H1 (cell line): ENCODE measurements around the gene KCNMA1. TPM values are rescaled to one million over a fixed set of nuclear protein-coding genes. Genes with fewer than 3 reads are reported as not detected.

Source experiments
- CTCF ChIA-PET: fragments of 300-600 bp; sonication (Branson Sonifier 250); formaldehyde crosslinking; loops from one replicate; lab custom pipeline; 2021; ENCODE audit not compliant: partially characterized antibody; lab: Charles Lee
- POLR2A ChIA-PET: fragments of 300-600 bp; sonication (Branson Sonifier 250); formaldehyde crosslinking; loops from one replicate; lab custom pipeline; 2021; ENCODE audit warnings: inconsistent platforms; ENCODE audit not compliant: partially characterized antibody; lab: Charles Lee
- DNase-seq, 2 experiments: peaks; one replicate each; pipeline versions ENCODE4 v3.0.0 to v3.0.0-alpha.2; 2010 to 2022; ENCODE audit warnings: low spot score in 2 of 2, low read depth in 1 of 2, mixed read lengths in 1 of 2
- FAIRE-seq: peaks from 2 replicates; lab custom pipeline; 2011; peaks lifted over from hg19 to GRCh38; lab: Jason Lieb, UNC
- H2AFZ ChIP-seq: 2 replicates; pipeline ENCODE4 v1.8.1; 2012; ENCODE audit warnings: low read length, inconsistent platforms
- H2AK5ac ChIP-seq: 2 replicates; pipeline ENCODE4 v1.6.1; 2013; ENCODE audit warnings: low read depth, low read length
- H2BK120ac ChIP-seq: replicated peaks from 2 replicates; pipeline ENCODE3; 2013; ENCODE audit warnings: low read depth, low read length, inconsistent platforms
- H2BK12ac ChIP-seq: 2 replicates; pipeline ENCODE4 v1.6.1; 2013; ENCODE audit warnings: low read depth, low read length
- H2BK15ac ChIP-seq: 2 replicates; pipeline ENCODE4 v1.6.1; 2013; ENCODE audit warnings: low read length
- H2BK20ac ChIP-seq: 2 replicates; pipeline ENCODE4 v1.6.1; 2013; ENCODE audit warnings: low read length
- H2BK5ac ChIP-seq: 2 replicates; pipeline ENCODE4 v1.6.1; 2013; ENCODE audit warnings: low read depth, low read length
- H3K14ac ChIP-seq: 2 replicates; pipeline ENCODE4 v1.6.1; 2013; ENCODE audit warnings: inconsistent platforms; ENCODE audit not compliant: insufficient read length
- H3K18ac ChIP-seq: 2 replicates; pipeline ENCODE4 v1.6.1; 2013; ENCODE audit warnings: low read length; ENCODE audit errors: extremely low read depth
- H3K23ac ChIP-seq: 2 replicates; pipeline ENCODE4 v1.6.1; 2013; ENCODE audit warnings: inconsistent platforms; ENCODE audit not compliant: insufficient read length
- H3K23me2 ChIP-seq: 2 replicates; pipeline ENCODE4 v1.6.1; 2013; ENCODE audit warnings: low read depth, low read length
- H3K27ac ChIP-seq: 2 replicates; pipeline ENCODE4 v1.6.1; 2011; ENCODE audit warnings: low read depth, low read length, inconsistent platforms
- H3K27me3 ChIP-seq, 4 experiments: replicated peaks in 1 of 4; 1 replicate in 1 of 4; 2 replicates in 3 of 4; pipeline versions ENCODE4 v1.6.1 to v1.8.1; 2011 to 2013; ENCODE audit warnings: low read length in 3 of 4, mild to moderate bottlenecking in 3 of 4, inconsistent platforms in 2 of 4, mixed read lengths in 2 of 4, moderate library complexity in 1 of 4; ENCODE audit not compliant: control insufficient read depth in 3 of 4, insufficient read depth in 3 of 4; ENCODE audit errors: extremely low read depth in 1 of 4
- H3K36me3 ChIP-seq, 4 experiments: 2 replicates each; pipeline versions ENCODE4 v1.6.1 to v1.8.1; 2011 to 2013; ENCODE audit warnings: mild to moderate bottlenecking in 4 of 4, low read length in 3 of 4, moderate library complexity in 2 of 4, control low read depth in 1 of 4, inconsistent platforms in 1 of 4; ENCODE audit not compliant: insufficient read depth in 4 of 4, control insufficient read depth in 2 of 4
- H3K4ac ChIP-seq: replicated peaks from 2 replicates; pipeline ENCODE3; 2013; ENCODE audit warnings: low read length, low read depth, mixed read lengths, inconsistent platforms; ENCODE audit not compliant: insufficient read length
- H3K4me1 ChIP-seq, 4 experiments: replicated peaks in 1 of 4; 1 replicate in 1 of 4; 2 replicates in 3 of 4; pipeline versions ENCODE4 v1.6.1 to v1.8.1; 2011 to 2013; ENCODE audit warnings: low read length in 3 of 4, inconsistent platforms in 2 of 4, mixed read lengths in 1 of 4; ENCODE audit not compliant: insufficient read depth in 4 of 4, control insufficient read depth in 3 of 4
- H3K4me2 ChIP-seq, 2 experiments: 2 replicates each; pipeline versions ENCODE4 v1.6.1 to v1.8.1; 2011 to 2013; ENCODE audit warnings: low read depth in 2 of 2, low read length in 2 of 2, control low read depth in 1 of 2, inconsistent platforms in 1 of 2, mild to moderate bottlenecking in 1 of 2; ENCODE audit not compliant: insufficient read depth in 1 of 2
- H3K4me3 ChIP-seq, 4 experiments: fragments of 200-600, 300-600 bp in 1 of 4; sonication (generic), shearing (Covaris generic), sonication (Bioruptor Twin) in 1 of 4; 2 replicates each; pipeline versions ENCODE4 v1.5.1 to v1.8.1; 2011 to 2016; ENCODE audit warnings: low read length in 4 of 4, low read depth in 3 of 4, control low read depth in 2 of 4, inconsistent platforms in 2 of 4, mild to moderate bottlenecking in 2 of 4, mixed read lengths in 1 of 4, moderate library complexity in 1 of 4; ENCODE audit not compliant: insufficient read depth in 2 of 4; ENCODE audit errors: extremely low read depth in 1 of 4
- H3K56ac ChIP-seq: replicated peaks from 2 replicates; pipeline ENCODE3; 2013; ENCODE audit warnings: low read depth, mild to moderate bottlenecking, mixed read lengths, low read length, inconsistent platforms; ENCODE audit not compliant: insufficient read length
- H3K79me1 ChIP-seq: 2 replicates; pipeline ENCODE4 v1.6.1; 2013; ENCODE audit warnings: low read depth, low read length, control low read depth
- H3K79me2 ChIP-seq, 2 experiments: 2 replicates each; pipeline versions ENCODE4 v1.6.1 to v1.8.1; 2012 to 2013; ENCODE audit warnings: low read length in 2 of 2, mild to moderate bottlenecking in 2 of 2, inconsistent platforms in 1 of 2; ENCODE audit not compliant: insufficient read depth in 2 of 2, control insufficient read depth in 1 of 2
- H3K9ac ChIP-seq, 4 experiments: replicated peaks in 1 of 4; 1 replicate in 1 of 4; 2 replicates in 3 of 4; pipeline versions ENCODE4 v1.6.1 to v1.8.1; 2011 to 2013; ENCODE audit warnings: low read depth in 3 of 4, low read length in 3 of 4, control low read depth in 2 of 4, mild to moderate bottlenecking in 2 of 4, moderate library complexity in 2 of 4, inconsistent platforms in 1 of 4; ENCODE audit errors: extremely low read depth in 1 of 4
- H3K9me3 ChIP-seq, 2 experiments: 2 replicates each; pipeline versions ENCODE4 v1.6.1 to v1.8.1; 2012 to 2013; ENCODE audit warnings: mild to moderate bottlenecking in 2 of 2, moderate library complexity in 2 of 2, control low read depth in 1 of 2, inconsistent platforms in 1 of 2, low read depth in 1 of 2, low read length in 1 of 2, mixed read lengths in 1 of 2; ENCODE audit not compliant: insufficient read depth in 2 of 2
- H4K20me1 ChIP-seq, 2 experiments: replicated peaks in 1 of 2; 2 replicates each; pipeline versions ENCODE3 to v1.8.1; 2011 to 2013; ENCODE audit warnings: inconsistent platforms in 2 of 2, low read length in 2 of 2, mild to moderate bottlenecking in 1 of 2; ENCODE audit not compliant: insufficient read depth in 2 of 2, control insufficient read depth in 1 of 2
- H4K5ac ChIP-seq: 2 replicates; pipeline ENCODE4 v1.6.1; 2013; ENCODE audit warnings: low read length, low read depth, mixed read lengths, inconsistent platforms; ENCODE audit not compliant: insufficient read length
- H4K8ac ChIP-seq: 2 replicates; pipeline ENCODE4 v1.8.0; 2013; ENCODE audit warnings: mild to moderate bottlenecking, moderate library complexity, low read length, inconsistent platforms; ENCODE audit not compliant: insufficient read depth; ENCODE audit errors: extremely low read depth
- H4K91ac ChIP-seq: replicated peaks from 2 replicates; pipeline ENCODE3; 2013; ENCODE audit warnings: low read length, mixed read lengths, inconsistent platforms; ENCODE audit not compliant: insufficient read length
- CTBP2 ChIP-seq: IDR thresholded peaks from 2 replicates; pipeline ENCODE4 v1.7.0; 2011; ENCODE audit warnings: borderline replicate concordance, mild to moderate bottlenecking, moderate library complexity, mixed read lengths, low read length; ENCODE audit not compliant: insufficient read depth, insufficient read length
- E2F6 ChIP-seq: IDR thresholded peaks from 2 replicates; pipeline ENCODE4 v1.6.1; 2012; ENCODE audit warnings: inconsistent platforms
- GABPA ChIP-seq: IDR thresholded peaks from 2 replicates; pipeline ENCODE4 v1.6.1; 2011; ENCODE audit warnings: mild to moderate bottlenecking, low read length, moderate library complexity, borderline replicate concordance; ENCODE audit not compliant: insufficient read depth
- KDM4A ChIP-seq: IDR thresholded peaks from one replicate; pipeline ENCODE4 v1.7.1; 2012; ENCODE audit warnings: low read depth, mild to moderate bottlenecking, moderate library complexity, low read length, inconsistent platforms; ENCODE audit not compliant: severe bottlenecking
- MAFK ChIP-seq: IDR thresholded peaks from 2 replicates; pipeline ENCODE4 v1.6.1; 2012; ENCODE audit warnings: low read depth, mild to moderate bottlenecking, improper control_type of control experiment, low read length
- RAD21 ChIP-seq, 2 experiments: IDR thresholded peaks in 1 of 2; conservative IDR thresholded peaks in 1 of 2; 2 replicates each; pipeline ENCODE4 v1.6.1; 2011; ENCODE audit warnings: low read depth in 2 of 2, low read length in 2 of 2, improper control_type of control experiment in 1 of 2, inconsistent platforms in 1 of 2, mild to moderate bottlenecking in 1 of 2, moderate library complexity in 1 of 2
- RFX5 ChIP-seq: IDR thresholded peaks from 2 replicates; pipeline ENCODE4 v1.6.1; 2011; ENCODE audit warnings: low read depth, low read length, improper control_type of control experiment, borderline replicate concordance
- SP1 ChIP-seq: IDR thresholded peaks from 2 replicates; pipeline ENCODE4 v1.6.1; 2011; ENCODE audit warnings: low read depth, low read length
- SP2 ChIP-seq: IDR thresholded peaks from 2 replicates; pipeline ENCODE4 v1.6.1; 2012; ENCODE audit warnings: mild to moderate bottlenecking, low read length, inconsistent platforms
- SRF ChIP-seq: IDR thresholded peaks from 2 replicates; pipeline ENCODE4 v1.6.1; 2011; ENCODE audit warnings: mild to moderate bottlenecking, low read depth, low read length, moderate library complexity
- TAF1 ChIP-seq: IDR thresholded peaks from 2 replicates; pipeline ENCODE4 v1.6.1; 2011; ENCODE audit warnings: mild to moderate bottlenecking, low read depth, low read length
- TAF7 ChIP-seq: optimal IDR thresholded peaks from 2 replicates; pipeline ENCODE3; 2011; ENCODE audit warnings: low read depth, mild to moderate bottlenecking, inconsistent platforms, low read length, moderate library complexity, borderline replicate concordance
- TBP ChIP-seq: IDR thresholded peaks from 2 replicates; pipeline ENCODE4 v1.6.1; 2011; ENCODE audit warnings: low read depth, low read length, improper control_type of control experiment
- TCF12 ChIP-seq: IDR thresholded peaks from 2 replicates; pipeline ENCODE4 v1.6.1; 2011; ENCODE audit warnings: low read depth, mild to moderate bottlenecking, low read length
- WGBS, 2 experiments: shearing (Covaris generic) in 1 of 2; methylation state at CpG; one replicate each; pipeline versions ENCODE4 v1.1.6 to v1.1.7; 2013 to 2015; ENCODE audit warnings: low lambda C conversion rate in 2 of 2, mixed read lengths in 2 of 2, inconsistent platforms in 1 of 2, low coverage in 1 of 2, missing lambda C conversion rate in 1 of 2; ENCODE audit not compliant: insufficient replicate concordance in 2 of 2, insufficient coverage in 1 of 2, insufficient read length in 1 of 2; ENCODE audit errors: extremely low coverage in 1 of 2, missing lambda C conversion rate in 1 of 2; 5-methylcytosine and 5-hydroxymethylcytosine counted together
- polyA plus RNA-seq, 7 experiments: library from polyadenylated mRNA; depleted of rRNA in 3 of 7; stranded (reverse) in 5 of 7; unstranded in 2 of 7; fragments of >200 nt in 5 of 7; fragments of 200-250 nt in 2 of 7; gene quantifications; 1 replicate in 5 of 7; 2 replicates in 1 of 7; 4 replicates in 1 of 7; pipeline versions ENCODE4 v1.2.1 to v1.2.3, GENCODE V29; 2011 to 2013; ENCODE audit warnings: missing spikeins in 2 of 7, mixed read lengths in 2 of 7
- total RNA-seq: library from RNA; stranded (reverse); fragmentation: NEBNext Ultra II Directional; extraction: Animal tissue kit (Norgen Biotek cat#: 25700); gene quantifications from 2 replicates; pipeline ENCODE4 v1.2.1, GENCODE V29; 2021

The KCNMA1 gene
- total and polyA plus RNA-seq, 2 of the 8 experiments (the other 6 are each of a cell fraction or from before 2014, with no cell fraction given), result 10.2 to 11.1 TPM

GRCh38 chr10:77085344-77085743, 552.3 kb downstream of the KCNMA1 start:
- Histone ChIP-seq H3K4ac (no peak overlapping the region), H2BK12ac (no peak overlapping the region), H2AFZ (no peak overlapping the region), H4K91ac (no peak overlapping the region), H3K23me2 (no peaks in the 10 kb centered on the region), H3K36me3 (no peaks in the 10 kb centered on the region), H3K18ac (no peak overlapping the region), H3K9ac (no peak overlapping the region), H2BK20ac (no peak overlapping the region), H3K14ac (no peak overlapping the region), H3K23ac (no peak overlapping the region), H3K79me1 (no peaks in the 10 kb centered on the region), H3K4me1 (peaks cover 7 to 16% (median 12%) of the 10 kb centered on the region in 4 experiments), H3K4me3 (no peak overlapping the region), H2BK5ac (no peak overlapping the region), H3K9me3 (no peaks in the 10 kb centered on the region), H3K56ac (no peak overlapping the region), H4K5ac (no peak overlapping the region), H2BK15ac (no peak overlapping the region), H3K27me3 (no peaks in the 10 kb centered on the region), H4K20me1 (no peaks in the 10 kb centered on the region), H4K8ac (no peak overlapping the region), H2BK120ac (no peak overlapping the region), H3K4me2 (no peak overlapping the region), H2AK5ac (no peak overlapping the region), H3K79me2 (no peaks in the 10 kb centered on the region), H3K27ac (no peak overlapping the region)
- FAIRE-seq (no peak), DNase-seq (no peak)
- ChIA-PET POLR2A (no interaction called here), CTCF (interaction anchor here (1.1 kb wide), 1 partner anchor 25 kb away, joined by 3 read pairs; no protein-coding TSS in a partner anchor)
- 85% methylated on average over 4 of the region's 4 CpGs; no CpG with 5 or more reads in 1 of the 2 experiments for WGBS, 2 experiments
- TF ChIP-seq E2F6 (no peak), MAFK (no peak), TAF7 (no peak), CTBP2 (no peak), KDM4A (no peak), RFX5 (no peak), GABPA (no peak), RAD21 (IDR thresholded peaks at IDR 0.05 in 1 of 2, conservative IDR thresholded peaks at IDR 0.05 in 1 of 2; ENCODE audit: low read depth in 2 of 2, low read length in 2 of 2) (no peak), TAF1 (no peak), TBP (no peak), SP1 (no peak), TCF12 (no peak), SRF (no peak), SP2 (no peak)
